Measurements from ENCODE around the gene KCTD8. TPM values are rescaled to one million over a fixed set of nuclear protein-coding genes. Genes with fewer than 3 reads are reported as not detected.

KCTD8 gene
- total RNA-seq, 2 experiments from 2014 or later, result not detected

- Mint-ChIP-seq H3K4me3 (no peak overlapping the region), H3K9me3 (peaks cover 6% of the 10 kb centered on the region), H3K36me3 (ENCODE audit: low read depth) (no peaks in the 10 kb centered on the region), H3K4me1 (ENCODE audit: low read depth) (no peaks in the 10 kb centered on the region), H3K27me3 (no peaks in the 10 kb centered on the region), H3K27ac (no peak overlapping the region)
- POLR2A ChIA-PET, result no interaction called here
- ATAC-seq (no peak), DNase-seq (no peak)
- TF ChIP-seq, protein P1, sequence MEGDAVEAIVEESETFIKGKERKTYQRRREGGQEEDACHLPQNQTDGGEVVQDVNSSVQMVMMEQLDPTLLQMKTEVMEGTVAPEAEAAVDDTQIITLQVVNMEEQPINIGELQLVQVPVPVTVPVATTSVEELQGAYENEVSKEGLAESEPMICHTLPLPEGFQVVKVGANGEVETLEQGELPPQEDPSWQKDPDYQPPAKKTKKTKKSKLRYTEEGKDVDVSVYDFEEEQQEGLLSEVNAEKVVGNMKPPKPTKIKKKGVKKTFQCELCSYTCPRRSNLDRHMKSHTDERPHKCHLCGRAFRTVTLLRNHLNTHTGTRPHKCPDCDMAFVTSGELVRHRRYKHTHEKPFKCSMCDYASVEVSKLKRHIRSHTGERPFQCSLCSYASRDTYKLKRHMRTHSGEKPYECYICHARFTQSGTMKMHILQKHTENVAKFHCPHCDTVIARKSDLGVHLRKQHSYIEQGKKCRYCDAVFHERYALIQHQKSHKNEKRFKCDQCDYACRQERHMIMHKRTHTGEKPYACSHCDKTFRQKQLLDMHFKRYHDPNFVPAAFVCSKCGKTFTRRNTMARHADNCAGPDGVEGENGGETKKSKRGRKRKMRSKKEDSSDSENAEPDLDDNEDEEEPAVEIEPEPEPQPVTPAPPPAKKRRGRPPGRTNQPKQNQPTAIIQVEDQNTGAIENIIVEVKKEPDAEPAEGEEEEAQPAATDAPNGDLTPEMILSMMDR (IDR thresholded peaks at IDR 0.05), result no peak
- CTCF ChIA-PET, result no interaction called here
- intact Hi-C loops (cut with micrococcal nuclease), result no loop called here
Observed at GRCh38 chr4:44279469-44279868, 169.1 kb downstream of the KCTD8 start.

DNA sequence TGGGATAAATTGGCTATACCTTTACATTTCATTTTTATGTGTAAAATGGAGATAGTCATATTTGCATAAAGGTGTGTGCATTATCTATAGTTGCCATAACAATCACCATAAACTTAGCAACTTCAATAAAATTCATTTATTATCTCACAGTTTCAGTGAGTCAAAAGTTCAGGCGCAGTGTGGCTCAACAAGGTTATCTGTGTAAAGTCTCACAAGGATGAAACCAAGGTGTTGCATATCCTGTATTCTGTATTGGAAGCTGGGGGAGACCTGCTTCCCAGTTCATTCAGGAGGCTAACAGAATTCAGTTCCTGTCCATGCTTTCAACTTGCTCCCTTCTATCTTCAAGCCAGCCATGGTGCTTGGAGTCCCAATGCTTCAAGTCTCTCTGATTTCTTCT is 169.5 kb downstream of the KCTD8 start:
- intact Hi-C loops (cut with micrococcal nuclease), result no loop called here
- no peak for DNase-seq
- TF ChIP-seq, protein P1 (IDR thresholded peaks at IDR 0.05), result no peak

DNA sequence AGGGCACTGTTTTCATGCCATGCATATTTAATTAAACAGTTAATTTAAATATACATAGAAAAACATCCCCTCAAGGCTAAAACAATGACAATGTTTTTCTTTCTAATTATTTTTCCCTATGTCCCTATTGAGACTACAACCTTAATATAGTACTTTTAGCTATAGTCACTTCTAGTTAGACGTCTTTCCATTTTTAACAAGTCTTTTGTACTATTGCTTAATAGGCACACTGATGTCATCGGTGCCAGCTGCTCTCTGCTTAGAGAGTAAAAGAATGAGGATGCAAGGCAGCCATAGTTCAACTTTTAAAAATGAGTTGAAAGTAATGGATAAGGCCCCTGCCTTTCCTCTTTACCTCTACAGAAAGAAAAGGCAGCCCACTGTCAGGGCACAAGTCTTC is 191.1 kb downstream of the KCTD8 start:
- DNase-seq (no peak), ATAC-seq (no peak)
- TF ChIP-seq, protein P1 (IDR thresholded peaks at IDR 0.05), result no peak
- H3K27ac Mint-ChIP-seq, result no peak overlapping the region
- no peak overlapping the region for H3K4me3 Mint-ChIP-seq
- POLR2A ChIA-PET, result no interaction called here
- no peaks in the 10 kb centered on the region for H3K36me3 Mint-ChIP-seq (ENCODE audit: low read depth)
- no peaks in the 10 kb centered on the region for H3K27me3 Mint-ChIP-seq
- CTCF ChIA-PET, result no interaction called here
- H3K4me1 Mint-ChIP-seq (ENCODE audit: low read depth), result no peaks in the 10 kb centered on the region
- H3K9me3 Mint-ChIP-seq, result peaks cover 3% of the 10 kb centered on the region
- intact Hi-C loops (cut with micrococcal nuclease), result no loop called here

More for the DNA sequence above, 169.5 kb downstream of the KCTD8 start:
- Mint-ChIP-seq H3K27me3 (no peaks in the 10 kb centered on the region), H3K27ac (no peak overlapping the region), H3K9me3 (peaks cover 6% of the 10 kb centered on the region), H3K36me3 (ENCODE audit: low read depth) (no peaks in the 10 kb centered on the region), H3K4me3 (no peak overlapping the region), H3K4me1 (ENCODE audit: low read depth) (no peaks in the 10 kb centered on the region)
- POLR2A ChIA-PET, result no interaction called here
- CTCF ChIA-PET, result no interaction called here
- ATAC-seq, result no peak

GRCh38 chr4:44256414-44256813 is 192.2 kb downstream of the KCTD8 start:
- POLR2A ChIA-PET, result no interaction called here
- no peaks in the 10 kb centered on the region for H3K27me3 Mint-ChIP-seq
- TF ChIP-seq, protein P1 (IDR thresholded peaks at IDR 0.05), result no peak
- intact Hi-C loops (cut with micrococcal nuclease), result no loop called here
- DNase-seq (no peak), ATAC-seq (no peak)
- peaks cover 3% of the 10 kb centered on the region for H3K9me3 Mint-ChIP-seq
- no peaks in the 10 kb centered on the region for H3K36me3 Mint-ChIP-seq (ENCODE audit: low read depth)
- no peak overlapping the region for H3K4me3 Mint-ChIP-seq
- CTCF ChIA-PET, result no interaction called here
- H3K27ac Mint-ChIP-seq, result no peak overlapping the region
- H3K4me1 Mint-ChIP-seq (ENCODE audit: low read depth), result no peaks in the 10 kb centered on the region

GRCh38 chr4:44237643-44238042 is 211.0 kb downstream of the KCTD8 start:
- H3K27me3 Mint-ChIP-seq, result no peaks in the 10 kb centered on the region
- ChIA-PET CTCF (no interaction called here), POLR2A (no interaction called here)
- ATAC-seq (no peak), DNase-seq (no peak)
- H3K36me3 Mint-ChIP-seq (ENCODE audit: low read depth), result no peaks in the 10 kb centered on the region
- H3K4me1 Mint-ChIP-seq (ENCODE audit: low read depth), result no peaks in the 10 kb centered on the region
- TF ChIP-seq, protein P1 (IDR thresholded peaks at IDR 0.05), result no peak
- intact Hi-C loops (cut with micrococcal nuclease), result no loop called here
- H3K9me3 Mint-ChIP-seq, result no peaks in the 10 kb centered on the region
- no peak overlapping the region for H3K4me3 Mint-ChIP-seq
- no peak overlapping the region for H3K27ac Mint-ChIP-seq

Data from activated CD8-positive, alpha-beta T cell treated with anti-CD3 and anti-CD28 coated beads for 36 hours (primary cell).